ENCODE data around the gene EFNA5.

DNA sequence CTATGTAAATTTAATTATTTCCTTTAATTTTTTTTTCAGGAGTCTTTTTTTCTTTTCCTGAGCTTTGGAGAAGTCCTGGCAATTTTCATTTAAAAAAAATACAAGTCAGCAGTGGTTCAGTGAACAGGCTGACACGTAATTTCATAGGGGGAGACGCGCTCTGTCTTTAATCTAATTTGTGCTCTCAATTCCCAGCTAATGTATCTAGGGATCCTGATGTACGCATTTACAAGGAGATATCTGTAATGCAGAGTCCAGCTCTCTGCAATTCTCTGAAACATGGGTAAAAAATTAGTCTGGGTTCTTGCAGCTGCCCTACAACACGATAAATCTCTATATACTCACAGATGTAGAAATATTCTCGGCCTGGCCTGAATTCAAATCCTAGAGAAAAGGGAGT lies 243.9 kb downstream of the EFNA5 start:
- TF ChIP-seq, protein P1, sequence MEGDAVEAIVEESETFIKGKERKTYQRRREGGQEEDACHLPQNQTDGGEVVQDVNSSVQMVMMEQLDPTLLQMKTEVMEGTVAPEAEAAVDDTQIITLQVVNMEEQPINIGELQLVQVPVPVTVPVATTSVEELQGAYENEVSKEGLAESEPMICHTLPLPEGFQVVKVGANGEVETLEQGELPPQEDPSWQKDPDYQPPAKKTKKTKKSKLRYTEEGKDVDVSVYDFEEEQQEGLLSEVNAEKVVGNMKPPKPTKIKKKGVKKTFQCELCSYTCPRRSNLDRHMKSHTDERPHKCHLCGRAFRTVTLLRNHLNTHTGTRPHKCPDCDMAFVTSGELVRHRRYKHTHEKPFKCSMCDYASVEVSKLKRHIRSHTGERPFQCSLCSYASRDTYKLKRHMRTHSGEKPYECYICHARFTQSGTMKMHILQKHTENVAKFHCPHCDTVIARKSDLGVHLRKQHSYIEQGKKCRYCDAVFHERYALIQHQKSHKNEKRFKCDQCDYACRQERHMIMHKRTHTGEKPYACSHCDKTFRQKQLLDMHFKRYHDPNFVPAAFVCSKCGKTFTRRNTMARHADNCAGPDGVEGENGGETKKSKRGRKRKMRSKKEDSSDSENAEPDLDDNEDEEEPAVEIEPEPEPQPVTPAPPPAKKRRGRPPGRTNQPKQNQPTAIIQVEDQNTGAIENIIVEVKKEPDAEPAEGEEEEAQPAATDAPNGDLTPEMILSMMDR (conservative IDR thresholded peaks at IDR 0.05), result no peak
- TF ChIP-seq EZH2 (IDR thresholded peaks at IDR 0.05; ENCODE audit: low read depth), result no peak

Data from PC-9 (cell line).